Lower lobe of right lung (tissue), 2 donors: ENCODE measurements around the gene TPSG1. TPM values are rescaled to one million over a fixed set of nuclear protein-coding genes. Genes with fewer than 3 reads are reported as not detected.

Experiments used
- ATAC-seq, 2 donors: fragments of 200-7000 bp; cut with Tn5 transposase; one replicate each; pipeline ENCODE4 v1.9.1; 2020 to 2022; ENCODE audit warnings: mild to moderate bottlenecking in 2 of 2, moderate library complexity in 2 of 2
- DNase-seq: peaks from one replicate; pipeline ENCODE4 v3.0.0-alpha.2; 2020
- H3K27ac ChIP-seq: fragments of 200-600 bp; one replicate; pipeline ENCODE4 v1.8.0; 2022
- H3K27me3 ChIP-seq: fragments of 200-600 bp; one replicate; pipeline ENCODE4 v1.8.0; 2022; ENCODE audit warnings: low read depth
- H3K36me3 ChIP-seq: fragments of 200-600 bp; one replicate; pipeline ENCODE4 v1.8.0; 2022; ENCODE audit warnings: mild to moderate bottlenecking
- H3K4me1 ChIP-seq: fragments of 200-600 bp; one replicate; pipeline ENCODE4 v1.8.0; 2022
- H3K4me3 ChIP-seq: fragments of 200-600 bp; one replicate; pipeline ENCODE4 v1.8.0; 2022; ENCODE audit warnings: mild to moderate bottlenecking
- H3K9me3 ChIP-seq: fragments of 200-600 bp; one replicate; pipeline ENCODE4 v1.8.0; 2022
- CTCF ChIP-seq: fragments of 200-600 bp; IDR thresholded peaks from one replicate; pipeline ENCODE4 v1.8.0; 2022; ENCODE audit warnings: antibody characterized with exemption, mild to moderate bottlenecking
- intact Hi-C: fragments of 100-400 bp; cut with DNase I; formaldehyde crosslinking; loops from one replicate; pipeline ENCODE4 v1.11.0; 2022
- total RNA-seq: library from RNA; stranded (reverse); fragmentation: NEBNext Ultra II Directional; extraction: Animal tissue kit (Norgen Biotek cat#: 25700); gene quantifications from one replicate; pipeline ENCODE4 v1.2.1, GENCODE V29; 2021
- donor health status: DM: no; HTN: yes; CAD: no; lungs with severe emphysema.

Gene TPSG1
- total RNA-seq, 1 donor from 2014 or later: 2.9 TPM

- intact Hi-C loops: no loop called here
- no peak for ATAC-seq
- no peaks in the 10 kb centered on the region for H3K36me3 ChIP-seq
Observed at GRCh38 chr16:1262210-1262845, 37.3 kb upstream of the TPSG1 start.

GRCh38 chr16:1261131-1261892 lies 36.2 kb upstream of the TPSG1 start:
- intact Hi-C loops: no loop called here
- peaks cover 62% of the 10 kb centered on the region for H3K27me3 ChIP-seq

More at GRCh38 chr16:1262210-1262845, 37.3 kb upstream of the TPSG1 start:
- no peak overlapping the region for H3K27ac ChIP-seq
- no peak for TF ChIP-seq CTCF
- DNase-seq: no peak
- H3K9me3 ChIP-seq: no peaks in the 10 kb centered on the region
- H3K4me3 ChIP-seq: no peak overlapping the region
- peaks cover 58% of the 10 kb centered on the region for H3K27me3 ChIP-seq
- H3K4me1 ChIP-seq: no peaks in the 10 kb centered on the region

GRCh38 chr16:1260101-1260680 lies 35.1 kb upstream of the TPSG1 start:
- intact Hi-C loops: no loop called here

More at GRCh38 chr16:1261131-1261892, 36.2 kb upstream of the TPSG1 start:
- Histone ChIP-seq H3K27ac (no peak overlapping the region), H3K9me3 (no peaks in the 10 kb centered on the region), H3K4me1 (no peaks in the 10 kb centered on the region), H3K36me3 (no peaks in the 10 kb centered on the region), H3K4me3 (no peak overlapping the region)
- no peak for DNase-seq
- TF ChIP-seq CTCF: no peak
- ATAC-seq: no peak

GRCh38 chr16:1259760-1260068 lies 34.6 kb upstream of the TPSG1 start:
- Histone ChIP-seq H3K4me3 (no peak overlapping the region), H3K27me3 (peaks cover 62% of the 10 kb centered on the region), H3K27ac (no peak overlapping the region), H3K4me1 (no peaks in the 10 kb centered on the region), H3K9me3 (no peaks in the 10 kb centered on the region), H3K36me3 (no peaks in the 10 kb centered on the region)
- DNase-seq: no peak
- no peak for ATAC-seq
- TF ChIP-seq CTCF: no peak
- intact Hi-C loops: no loop called here

More at GRCh38 chr16:1260101-1260680, 35.1 kb upstream of the TPSG1 start:
- DNase-seq: no peak
- no peaks in the 10 kb centered on the region for H3K4me1 ChIP-seq
- H3K36me3 ChIP-seq: no peaks in the 10 kb centered on the region
- no peak overlapping the region for H3K4me3 ChIP-seq
- H3K27ac ChIP-seq: no peak overlapping the region
- ATAC-seq: no peak
- no peaks in the 10 kb centered on the region for H3K9me3 ChIP-seq
- no peak for TF ChIP-seq CTCF
- H3K27me3 ChIP-seq: peaks cover 62% of the 10 kb centered on the region

GRCh38 chr16:1258906-1259759 lies 34.1 kb upstream of the TPSG1 start:
- Histone ChIP-seq H3K36me3 (no peaks in the 10 kb centered on the region), H3K9me3 (no peaks in the 10 kb centered on the region), H3K4me1 (no peaks in the 10 kb centered on the region), H3K27ac (no peak overlapping the region), H3K27me3 (peaks cover 62% of the 10 kb centered on the region), H3K4me3 (no peak overlapping the region)
- ATAC-seq (no peak), DNase-seq (no peak)
- intact Hi-C loops: no loop called here
- no peak for TF ChIP-seq CTCF
